Measurements from ENCODE around the gene IFNAR2. TPM values are rescaled to one million over a fixed set of nuclear protein-coding genes. Genes with fewer than 3 reads are reported as not detected.

IFNAR2 gene
- total RNA-seq = 35.2 and 36.7 TPM in 2 replicates

DNA sequence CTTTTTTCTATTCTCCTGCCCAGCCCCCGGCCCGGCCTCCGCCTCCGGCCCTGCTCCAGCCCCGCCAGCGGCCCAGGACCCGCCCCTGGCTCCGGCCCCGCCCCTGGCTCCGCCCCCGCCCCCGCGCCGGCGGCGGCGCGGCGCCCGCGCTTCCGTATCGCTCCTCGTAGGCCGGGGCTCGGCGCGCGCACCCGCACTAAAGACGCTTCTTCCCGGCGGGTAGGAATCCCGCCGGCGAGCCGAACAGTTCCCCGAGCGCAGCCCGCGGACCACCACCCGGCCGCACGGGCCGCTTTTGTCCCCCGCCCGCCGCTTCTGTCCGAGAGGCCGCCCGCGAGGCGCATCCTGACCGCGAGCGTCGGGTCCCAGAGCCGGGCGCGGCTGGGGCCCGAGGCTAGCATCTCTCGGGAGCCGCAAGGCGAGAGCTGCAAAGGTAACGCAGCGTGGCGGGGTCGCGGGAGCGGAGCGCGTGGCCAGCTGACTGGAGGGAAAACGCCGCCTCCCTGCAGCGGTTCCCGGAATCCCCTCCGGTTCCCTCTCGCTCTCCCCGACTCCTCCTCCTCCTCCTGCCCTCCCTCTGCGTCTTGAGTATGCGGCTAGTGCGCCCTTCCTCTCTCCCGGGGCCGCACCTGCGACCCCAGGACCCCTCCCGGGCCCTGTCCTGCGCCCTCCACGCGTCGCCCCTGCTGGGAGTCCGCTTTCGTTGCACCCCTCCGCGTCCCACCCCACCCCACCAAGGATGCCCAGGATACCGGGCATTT is at the start of gene IFNAR2:
IFNAR2 (plus strand) TSS at position 155 of the 761 bp plus-strand sequence. CDS start 11,985 bp downstream, outside the sequence.
- Mint-ChIP-seq H3K27ac (peak within 1 kb of the TSS; percentile 89), H3K9me3 (no peaks in the 10 kb centered on the region), H3K36me3 (ENCODE audit: low read depth) (peaks cover 29% of the 10 kb centered on the region), H3K4me3 (peak within 1 kb of the TSS; percentile 84), H3K27me3 (peaks cover 2% of the 10 kb centered on the region), H3K4me1 (peaks cover 43% of the 10 kb centered on the region)
- DNase-seq = peak; percentile 93
- intact Hi-C loops (cut with micrococcal nuclease) = loop anchor here (1.0 kb wide), 2 partner anchors 8 to 95 kb away; no protein-coding TSS in a partner anchor

GRCh38 chr21:33185852-33186251 is 43.9 kb upstream of the IFNAR2 start:
- Mint-ChIP-seq H3K9me3 (peaks cover 8% of the 10 kb centered on the region), H3K27me3 (peaks cover 20% of the 10 kb centered on the region), H3K4me1 (peaks cover 18% of the 10 kb centered on the region), H3K27ac (peak overlapping the region; percentile 26), H3K36me3 (ENCODE audit: low read depth) (no peaks in the 10 kb centered on the region), H3K4me3 (peak overlapping the region; percentile 20)
- DNase-seq = peak; percentile 72
- intact Hi-C loops (cut with micrococcal nuclease) = no loop called here

DNA sequence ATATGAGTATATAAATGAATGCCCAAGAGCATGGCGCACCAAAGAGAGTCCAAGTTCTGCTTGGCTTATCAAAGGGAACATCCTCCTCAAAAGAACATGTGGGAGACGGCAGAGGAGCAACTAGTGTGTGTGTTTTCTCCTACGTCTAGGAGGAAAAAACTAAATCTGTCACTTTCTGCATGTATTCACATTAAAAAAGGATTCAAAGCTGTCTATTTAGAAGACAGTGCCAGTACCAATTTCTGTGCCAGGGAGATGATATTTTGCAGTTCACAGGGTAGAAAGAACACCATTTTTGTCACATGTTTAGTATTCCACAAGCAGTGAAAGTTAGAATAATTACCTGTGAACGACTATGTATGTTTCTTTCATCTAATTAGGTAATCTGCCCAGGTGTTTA is 42.5 kb upstream of the IFNAR2 start:
- peaks cover 3% of the 10 kb centered on the region for H3K36me3 Mint-ChIP-seq (ENCODE audit: low read depth)
- peaks cover 18% of the 10 kb centered on the region for H3K4me1 Mint-ChIP-seq
- DNase-seq = no peak
- H3K4me3 Mint-ChIP-seq = no peak overlapping the region
- intact Hi-C loops (cut with micrococcal nuclease) = no loop called here
- no peak overlapping the region for H3K27ac Mint-ChIP-seq
- peaks cover 15% of the 10 kb centered on the region for H3K9me3 Mint-ChIP-seq
- H3K27me3 Mint-ChIP-seq = peaks cover 29% of the 10 kb centered on the region

- Mint-ChIP-seq H3K27me3 (peaks cover 31% of the 10 kb centered on the region), H3K36me3 (ENCODE audit: low read depth) (peaks cover 3% of the 10 kb centered on the region), H3K9me3 (peaks cover 12% of the 10 kb centered on the region), H3K27ac (no peak overlapping the region), H3K4me1 (peaks cover 18% of the 10 kb centered on the region), H3K4me3 (no peak overlapping the region)
- intact Hi-C loops (cut with micrococcal nuclease) = no loop called here
- no peak for DNase-seq
These were observed 40.5 kb upstream of the IFNAR2 start for GRCh38 chr21:33189237-33189636.

DNA sequence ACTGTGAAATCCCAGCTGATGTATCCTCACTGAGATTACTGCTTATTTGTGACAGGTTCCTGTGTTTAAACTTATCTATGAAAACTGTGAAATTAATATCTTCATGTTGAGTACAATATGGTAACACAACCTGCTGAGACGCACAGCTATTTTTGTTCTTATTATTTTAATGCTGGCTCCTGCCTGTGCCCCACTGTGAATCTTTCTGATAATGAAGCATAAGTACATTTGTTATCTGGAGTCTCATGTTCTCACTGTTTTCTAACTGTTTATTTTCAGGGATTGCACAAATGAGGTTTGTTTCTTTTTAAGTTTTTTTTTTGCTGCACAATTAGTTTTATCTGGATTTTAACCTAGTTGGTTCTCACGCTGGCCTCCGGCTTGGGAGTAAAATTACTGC is 39.9 kb upstream of the IFNAR2 start:
- H3K4me1 Mint-ChIP-seq = peaks cover 18% of the 10 kb centered on the region
- H3K27me3 Mint-ChIP-seq = peaks cover 32% of the 10 kb centered on the region
- no peak overlapping the region for H3K4me3 Mint-ChIP-seq
- H3K27ac Mint-ChIP-seq = no peak overlapping the region
- intact Hi-C loops (cut with micrococcal nuclease) = loop anchor here (10.0 kb wide), 1 partner anchor 165 kb away; the partner anchor contains the start of gene OLIG2
- peaks cover 12% of the 10 kb centered on the region for H3K9me3 Mint-ChIP-seq
- H3K36me3 Mint-ChIP-seq (ENCODE audit: low read depth) = peaks cover 3% of the 10 kb centered on the region
- DNase-seq = no peak

DNA sequence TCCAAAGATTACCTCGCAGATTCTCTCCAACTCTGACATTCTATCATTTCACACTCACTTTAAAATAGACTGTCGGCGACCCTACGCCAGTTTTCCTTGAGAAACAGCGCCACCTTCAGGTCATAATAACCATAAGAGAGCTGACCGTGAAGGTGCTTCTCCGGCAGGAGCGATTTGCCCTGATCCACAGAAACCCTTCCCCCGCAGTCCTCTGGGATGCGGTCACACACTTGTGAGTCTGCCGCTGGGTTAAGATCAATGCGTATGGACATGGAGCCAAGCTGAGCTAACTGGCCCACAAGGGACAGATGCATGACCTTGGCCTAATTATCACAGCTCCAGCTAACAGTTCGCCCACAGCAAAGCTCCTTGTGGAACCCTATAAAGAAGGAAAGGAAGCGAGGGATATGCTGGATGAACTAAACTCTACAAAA is 32.8 kb upstream of the IFNAR2 start:
- Mint-ChIP-seq H3K9me3 (no peaks in the 10 kb centered on the region), H3K4me1 (peaks cover 10% of the 10 kb centered on the region), H3K4me3 (no peak overlapping the region), H3K27me3 (peaks cover 23% of the 10 kb centered on the region), H3K36me3 (ENCODE audit: low read depth) (no peaks in the 10 kb centered on the region), H3K27ac (no peak overlapping the region)
- peak; percentile 88 for DNase-seq
- intact Hi-C loops (cut with micrococcal nuclease) = loop anchor here (1.0 to 10.0 kb wide), 4 partner anchors 64 to 366 kb away; partner anchors contain the start of gene OLIG2

DNA sequence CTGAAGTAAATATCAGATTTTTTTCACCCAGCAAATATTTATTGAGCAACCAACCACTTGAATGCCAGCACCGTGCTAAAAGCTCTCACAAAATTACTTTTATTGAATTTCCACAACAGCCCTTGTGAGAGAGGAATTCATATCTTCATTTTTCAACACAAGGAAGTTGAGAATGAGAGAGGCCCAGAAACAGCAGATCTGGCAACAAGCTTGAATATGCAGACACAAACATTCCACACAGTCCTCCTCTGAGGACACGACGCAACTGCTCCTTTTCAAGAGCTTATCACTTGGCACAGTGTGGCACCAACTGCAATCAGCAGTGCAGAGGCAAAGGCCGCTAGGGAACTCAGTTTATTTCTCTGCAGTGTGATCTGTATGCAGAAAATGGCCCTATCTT is 32.2 kb upstream of the IFNAR2 start:
- Mint-ChIP-seq H3K36me3 (ENCODE audit: low read depth) (no peaks in the 10 kb centered on the region), H3K9me3 (no peaks in the 10 kb centered on the region), H3K27me3 (peaks cover 25% of the 10 kb centered on the region), H3K4me1 (peaks cover 10% of the 10 kb centered on the region), H3K4me3 (no peak overlapping the region), H3K27ac (no peak overlapping the region)
- intact Hi-C loops (cut with micrococcal nuclease) = loop anchor here (1.0 to 10.0 kb wide), 4 partner anchors 65 to 367 kb away; partner anchors contain the start of gene OLIG2
- DNase-seq = no peak

DNA sequence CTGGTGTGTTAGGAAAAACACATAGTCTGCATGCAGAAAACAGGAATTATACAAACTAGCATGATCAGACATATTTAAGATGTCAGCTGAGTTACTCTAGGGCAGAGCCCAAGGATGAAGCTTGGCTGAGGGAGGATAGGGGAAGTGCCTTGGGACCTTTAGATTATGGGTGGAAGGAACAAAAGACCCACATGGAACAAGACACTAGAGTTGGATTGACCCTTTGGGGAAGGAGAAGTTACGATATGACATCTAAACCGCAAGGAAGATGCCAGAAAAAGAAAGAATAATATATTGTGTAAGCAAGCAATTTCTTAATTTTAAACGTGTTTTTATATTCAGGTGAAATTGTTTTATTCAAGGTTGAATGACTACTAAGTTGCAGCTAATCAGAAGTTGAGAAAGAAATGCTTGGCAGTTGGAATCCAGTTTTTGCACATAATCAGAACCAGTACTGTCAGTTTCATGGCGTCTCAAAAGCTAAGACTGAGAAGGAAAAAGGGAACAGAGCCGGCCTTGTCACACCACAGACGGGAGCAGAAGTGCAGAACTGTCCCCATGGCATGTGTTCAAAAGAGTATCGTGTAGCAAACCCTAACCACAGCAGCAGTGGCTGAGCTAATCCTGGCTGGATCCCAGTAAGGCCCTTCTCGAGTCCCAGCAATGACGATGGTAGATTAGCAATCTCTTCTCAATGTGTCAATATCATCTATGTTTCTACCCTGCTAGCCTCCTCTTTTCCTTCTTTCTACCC is 31.2 kb upstream of the IFNAR2 start:
- H3K4me3 Mint-ChIP-seq = no peak overlapping the region
- no peak overlapping the region for H3K27ac Mint-ChIP-seq
- no peaks in the 10 kb centered on the region for H3K9me3 Mint-ChIP-seq
- intact Hi-C loops (cut with micrococcal nuclease) = loop anchor here (1.0 to 10.0 kb wide), 5 partner anchors 127 to 247 kb away; partner anchors contain the start of gene OLIG2
- H3K27me3 Mint-ChIP-seq = peaks cover 23% of the 10 kb centered on the region
- no peak for DNase-seq
- no peaks in the 10 kb centered on the region for H3K36me3 Mint-ChIP-seq (ENCODE audit: low read depth)
- H3K4me1 Mint-ChIP-seq = peaks cover 17% of the 10 kb centered on the region

DNA sequence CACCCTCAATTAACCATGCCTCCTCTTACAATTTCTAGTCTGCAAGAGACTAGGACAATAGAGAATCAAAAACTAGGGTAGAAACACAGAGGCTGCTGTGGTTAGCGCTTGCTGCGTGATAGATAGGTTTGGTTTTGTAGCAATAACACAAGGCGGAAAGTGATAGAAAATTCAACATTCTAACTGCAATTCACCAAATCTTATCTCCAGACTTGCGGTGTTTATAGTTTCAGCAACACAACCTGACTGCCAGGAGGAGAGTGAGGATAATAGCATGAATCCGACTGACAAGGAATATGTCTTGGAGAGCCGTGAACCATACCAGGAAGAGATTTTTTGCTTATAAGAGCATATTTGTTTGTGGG is 30.7 kb upstream of the IFNAR2 start:
- DNase-seq = no peak
- no peaks in the 10 kb centered on the region for H3K9me3 Mint-ChIP-seq

GRCh38 chr21:33199516-33200217 is 30.1 kb upstream of the IFNAR2 start:
- intact Hi-C loops (cut with micrococcal nuclease) = loop anchor here (1.0 to 10.0 kb wide), 6 partner anchors 39 to 246 kb away; partner anchors contain the start of gene OLIG2
- no peaks in the 10 kb centered on the region for H3K36me3 Mint-ChIP-seq (ENCODE audit: low read depth)

More for the DNA sequence above, 30.7 kb upstream of the IFNAR2 start:
- Mint-ChIP-seq H3K27ac (no peak overlapping the region), H3K4me1 (peaks cover 23% of the 10 kb centered on the region), H3K27me3 (peaks cover 23% of the 10 kb centered on the region), H3K36me3 (ENCODE audit: low read depth) (no peaks in the 10 kb centered on the region), H3K4me3 (no peak overlapping the region)
- intact Hi-C loops (cut with micrococcal nuclease) = loop anchor here (1.0 to 10.0 kb wide), 5 partner anchors 126 to 246 kb away; partner anchors contain the start of gene OLIG2

GRCh38 chr21:33201956-33202355 is 27.8 kb upstream of the IFNAR2 start:
- H3K36me3 Mint-ChIP-seq (ENCODE audit: low read depth) = peaks cover 2% of the 10 kb centered on the region
- DNase-seq = no peak
- peaks cover 34% of the 10 kb centered on the region for H3K4me1 Mint-ChIP-seq
- no peak overlapping the region for H3K4me3 Mint-ChIP-seq
- H3K27me3 Mint-ChIP-seq = peaks cover 9% of the 10 kb centered on the region
- no peak overlapping the region for H3K27ac Mint-ChIP-seq
- intact Hi-C loops (cut with micrococcal nuclease) = loop anchor here (2.0 kb wide), 2 partner anchors 37 to 65 kb away; partner anchors contain the start of gene IL10RB
- peaks cover 4% of the 10 kb centered on the region for H3K9me3 Mint-ChIP-seq

More at GRCh38 chr21:33199516-33200217, 30.1 kb upstream of the IFNAR2 start:
- H3K4me3 Mint-ChIP-seq = no peak overlapping the region
- H3K4me1 Mint-ChIP-seq = peaks cover 25% of the 10 kb centered on the region
- peak; percentile 93 for DNase-seq
- peaks cover 23% of the 10 kb centered on the region for H3K27me3 Mint-ChIP-seq
- no peaks in the 10 kb centered on the region for H3K9me3 Mint-ChIP-seq
- H3K27ac Mint-ChIP-seq = no peak overlapping the region

DNA sequence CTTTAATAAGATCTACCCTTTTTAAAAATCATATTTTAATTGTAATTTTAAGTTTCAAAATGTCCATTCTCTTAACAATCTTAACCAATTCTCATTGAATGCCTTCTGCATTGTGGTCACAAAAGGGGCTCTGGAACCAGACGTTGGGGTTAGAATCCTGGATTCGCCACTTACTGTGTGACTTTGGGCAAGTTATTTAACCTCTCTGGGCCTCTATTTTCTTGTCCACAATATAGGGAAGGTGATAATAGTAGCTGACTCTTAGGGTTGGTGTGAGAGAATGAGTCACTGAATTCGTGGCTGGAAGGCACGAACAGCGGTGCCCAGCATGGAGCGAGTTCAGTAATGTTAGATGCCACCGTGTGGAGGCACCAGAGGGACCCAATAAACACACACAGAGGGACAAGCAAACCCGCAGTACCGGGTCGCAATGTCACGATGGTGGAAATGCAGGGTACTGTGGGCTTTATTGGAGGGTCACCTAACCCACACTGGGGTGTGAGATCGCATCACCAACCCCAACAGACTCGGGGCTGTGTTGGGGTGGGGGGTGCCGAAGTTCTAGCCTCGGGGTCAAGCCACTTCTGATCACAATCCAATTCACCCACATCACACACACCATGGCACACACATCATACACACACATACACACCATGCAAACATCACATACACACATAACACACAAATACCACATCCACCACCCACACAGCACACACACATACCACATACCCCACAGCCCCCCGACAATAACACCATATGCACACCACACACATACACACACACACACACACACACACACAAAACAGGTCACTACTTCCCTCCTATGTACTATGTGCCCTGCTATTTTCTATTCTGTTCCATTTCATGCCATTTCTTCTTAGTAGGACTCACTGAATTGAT is 27.0 kb upstream of the IFNAR2 start:
- no peak for DNase-seq
- Mint-ChIP-seq H3K9me3 (peaks cover 9% of the 10 kb centered on the region), H3K4me1 (peaks cover 33% of the 10 kb centered on the region), H3K36me3 (ENCODE audit: low read depth) (peaks cover 7% of the 10 kb centered on the region), H3K27me3 (peaks cover 8% of the 10 kb centered on the region), H3K27ac (no peak overlapping the region), H3K4me3 (no peak overlapping the region)
- intact Hi-C loops (cut with micrococcal nuclease) = loop anchor here (2.0 kb wide), 1 partner anchor 64 kb away; the partner anchor contains the start of gene IL10RB

Measured in activated CD4-positive, alpha-beta T cell treated with anti-CD3 and anti-CD28 coated beads, Interleukin-2, amount 10 ng/mL, durations not matched to agents 24 days and 14 days (primary cell).